ENCODE measurements around the gene THSD7B.

- TF ChIP-seq POLR2AphosphoS5 (IDR thresholded peaks at IDR 0.05) (no peak), POLR2A (IDR thresholded peaks at IDR 0.05; ENCODE audit: low read depth) (no peak)
- TF ChIP-seq, protein P1, sequence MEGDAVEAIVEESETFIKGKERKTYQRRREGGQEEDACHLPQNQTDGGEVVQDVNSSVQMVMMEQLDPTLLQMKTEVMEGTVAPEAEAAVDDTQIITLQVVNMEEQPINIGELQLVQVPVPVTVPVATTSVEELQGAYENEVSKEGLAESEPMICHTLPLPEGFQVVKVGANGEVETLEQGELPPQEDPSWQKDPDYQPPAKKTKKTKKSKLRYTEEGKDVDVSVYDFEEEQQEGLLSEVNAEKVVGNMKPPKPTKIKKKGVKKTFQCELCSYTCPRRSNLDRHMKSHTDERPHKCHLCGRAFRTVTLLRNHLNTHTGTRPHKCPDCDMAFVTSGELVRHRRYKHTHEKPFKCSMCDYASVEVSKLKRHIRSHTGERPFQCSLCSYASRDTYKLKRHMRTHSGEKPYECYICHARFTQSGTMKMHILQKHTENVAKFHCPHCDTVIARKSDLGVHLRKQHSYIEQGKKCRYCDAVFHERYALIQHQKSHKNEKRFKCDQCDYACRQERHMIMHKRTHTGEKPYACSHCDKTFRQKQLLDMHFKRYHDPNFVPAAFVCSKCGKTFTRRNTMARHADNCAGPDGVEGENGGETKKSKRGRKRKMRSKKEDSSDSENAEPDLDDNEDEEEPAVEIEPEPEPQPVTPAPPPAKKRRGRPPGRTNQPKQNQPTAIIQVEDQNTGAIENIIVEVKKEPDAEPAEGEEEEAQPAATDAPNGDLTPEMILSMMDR (IDR thresholded peaks at IDR 0.05), result no peak
Measured at GRCh38 chr2:137357634-137358033, 592.3 kb downstream of the THSD7B start.

All from esophagus muscularis mucosa (tissue), 3 donors.